ENCODE measurements around the gene NAMPT. TPM values are rescaled to one million over a fixed set of nuclear protein-coding genes. Genes with fewer than 3 reads are reported as not detected.

NAMPT gene
- polyA plus RNA-seq, 1 donor: 19.5 TPM

Other genes with a start within 250 kb of the NAMPT start
- gene SYPL1, start 172.7 kb downstream of the NAMPT start, polyA plus RNA-seq (ENCODE audit: insufficient read length): 64.1 TPM